ENCODE measurements around the gene KPNA3. TPM values are rescaled to one million over a fixed set of nuclear protein-coding genes. Genes with fewer than 3 reads are reported as not detected.

KPNA3 gene
- total RNA-seq, 1 experiment from 2014 or later, result 49.7 TPM

GRCh38 chr13:49681842-49682435, 110.5 kb downstream of the KPNA3 start:
- no peak for DNase-seq
- H3K9ac ChIP-seq (ENCODE audit: extremely low read depth, insufficient read length, low read length), result no peak overlapping the region
- H3K4me1 ChIP-seq (ENCODE audit: insufficient read depth, low read length), result no peaks in the 10 kb centered on the region; the same call in 1 of the 2 replicates
- no peak overlapping the region for H4K8ac ChIP-seq (replicated peaks; ENCODE audit: insufficient read length, low read depth, low read length)
- no peak overlapping the region for H3K18ac ChIP-seq (ENCODE audit: insufficient read length, low read depth, low read length)
- no peaks in the 10 kb centered on the region for H3K23me2 ChIP-seq (ENCODE audit: insufficient read length, low read depth, low read length, poor library complexity, severe bottlenecking)
- no peak overlapping the region for H2BK120ac ChIP-seq (ENCODE audit: low read depth, low read length, poor library complexity, severe bottlenecking)
- no peak overlapping the region for H2BK20ac ChIP-seq (ENCODE audit: low read depth, low read length, poor library complexity, severe bottlenecking)
- H3K4me1 Mint-ChIP-seq, result peaks cover 8 to 9% of the 10 kb centered on the region in 2 experiments
- no peak overlapping the region for H3K4me2 ChIP-seq (ENCODE audit: insufficient read depth, insufficient read length, low read length)
- peaks cover 21 to 23% of the 10 kb centered on the region in 2 experiments for H3K9me3 Mint-ChIP-seq
- peaks cover 6% of the 10 kb centered on the region for H3K9me3 ChIP-seq (ENCODE audit: control insufficient read depth, low read depth, low read length)
- WGBS (ENCODE audit: extremely low coverage, insufficient read length, low lambda C conversion rate), result no CpG with 5 or more reads among the region's 4 CpGs
- no peak overlapping the region for H3T11ph ChIP-seq (ENCODE audit: low read length)
- H3K27ac Mint-ChIP-seq, result no peak overlapping the region
- H3K56ac ChIP-seq (ENCODE audit: insufficient read length, low read depth, low read length), result no peak overlapping the region
- H3K27me3 Mint-ChIP-seq (ENCODE audit: low read depth), result no peaks in the 10 kb centered on the region
- TF ChIP-seq CTCF (conservative IDR thresholded peaks at IDR 0.05), result no peak
- H3K14ac ChIP-seq (ENCODE audit: insufficient read depth, low read length), result no peak overlapping the region
- H2BK15ac ChIP-seq (ENCODE audit: low read depth, low read length), result no peak overlapping the region
- H3K79me1 ChIP-seq (ENCODE audit: insufficient read depth, low read depth, low read length, poor library complexity, severe bottlenecking), result no peaks in the 10 kb centered on the region
- H4K5ac ChIP-seq (ENCODE audit: insufficient read length, low read depth, low read length), result no peak overlapping the region
- peaks cover 2% of the 10 kb centered on the region; the same call in 1 of the 2 replicates for H3K79me2 ChIP-seq (ENCODE audit: insufficient read depth, low read length)
- no peak overlapping the region for H3K27ac ChIP-seq (ENCODE audit: insufficient read length, low read depth, low read length)
- H4K91ac ChIP-seq (ENCODE audit: insufficient read length, low read depth, low read length), result no peak overlapping the region
- no peak overlapping the region for H3K23ac ChIP-seq (ENCODE audit: insufficient read length, low read depth, low read length)
- H4K20me1 ChIP-seq (ENCODE audit: control insufficient read depth, insufficient read depth, insufficient read length), result no peaks in the 10 kb centered on the region
- no peak overlapping the region for H2AFZ ChIP-seq (ENCODE audit: low read length)
- no peak overlapping the region for H2AK5ac ChIP-seq (ENCODE audit: insufficient read length, low read length)
- no peak overlapping the region for H2BK12ac ChIP-seq (ENCODE audit: insufficient read length, low read depth, low read length)
- H3K4ac ChIP-seq (ENCODE audit: low read depth, low read length), result no peak overlapping the region
- no peak overlapping the region for H2BK5ac ChIP-seq (ENCODE audit: insufficient read length, low read length)
- H3K36me3 Mint-ChIP-seq (ENCODE audit: insufficient read depth in 1 of 3, low read depth in 3 of 3), result peaks cover 43 to 54% (median 54%) of the 10 kb centered on the region in 3 experiments
- no peaks in the 10 kb centered on the region for H3K27me3 ChIP-seq (ENCODE audit: insufficient read depth, low read length)
- no peak overlapping the region for H3K4me3 Mint-ChIP-seq
